ENCODE data around the gene CHTF18.
"Not testable (repeated sequence)": the region's sequence is repeated elsewhere in the genome, so short reads cannot be mapped to it uniquely, and the experiment has no call there.

The CHTF18 gene

GRCh38 chr16:776298-776697 lies 12.1 kb upstream of the CHTF18 start:
- not testable (repeated sequence) for DNase-seq (ENCODE audit: low read depth)

GRCh38 chr16:776824-777223 lies 11.6 kb upstream of the CHTF18 start:
- DNase-seq (ENCODE audit: low read depth), result no peak

GRCh38 chr16:777826-778225 lies 10.6 kb upstream of the CHTF18 start:
- no peak for DNase-seq (ENCODE audit: low read depth)

- DNase-seq (ENCODE audit: low read depth), result no peak
Measured at GRCh38 chr16:778447-778846, 10.0 kb upstream of the CHTF18 start.

GRCh38 chr16:778909-779527 lies 9.4 kb upstream of the CHTF18 start:
- DNase-seq (ENCODE audit: low read depth), result no peak

GRCh38 chr16:779561-779960 lies 8.9 kb upstream of the CHTF18 start:
- DNase-seq (ENCODE audit: low read depth), result no peak

- DNase-seq (ENCODE audit: low read depth), result no peak
Measured at GRCh38 chr16:780296-780695, 8.1 kb upstream of the CHTF18 start.

GRCh38 chr16:781346-782010 lies 6.9 kb upstream of the CHTF18 start:
- no peak for DNase-seq (ENCODE audit: low read depth)

- DNase-seq (ENCODE audit: low read depth), result no peak
Measured at GRCh38 chr16:782258-782657, 6.2 kb upstream of the CHTF18 start.

GRCh38 chr16:782766-783403 lies 5.5 kb upstream of the CHTF18 start:
- no peak for DNase-seq (ENCODE audit: low read depth)

GRCh38 chr16:783404-784161 lies 4.8 kb upstream of the CHTF18 start:
- DNase-seq (ENCODE audit: low read depth), result no peak

GRCh38 chr16:784431-784830 lies 4.0 kb upstream of the CHTF18 start:
- DNase-seq (ENCODE audit: low read depth), result no peak

GRCh38 chr16:785563-786535 lies 2.6 kb upstream of the CHTF18 start:
- DNase-seq (ENCODE audit: low read depth), result peak; percentile 36

GRCh38 chr16:787321-787966 lies 976 bp upstream of the CHTF18 start:
- no peak for DNase-seq (ENCODE audit: low read depth)

GRCh38 chr16:787978-788398 lies 432 bp upstream of the CHTF18 start, which contains the start of gene RPUSD1:
RPUSD1 (minus strand) TSS chr16:788381; CDS start chr16:787737, 644 bp downstream.
- DNase-seq (ENCODE audit: low read depth), result no peak

- DNase-seq (ENCODE audit: low read depth), result no peak
Measured at GRCh38 chr16:789191-789850, 901 bp downstream of the CHTF18 start.

GRCh38 chr16:790086-790485 lies 1.7 kb downstream of the CHTF18 start:
- no peak for DNase-seq (ENCODE audit: low read depth)

GRCh38 chr16:791131-791530 lies 2.7 kb downstream of the CHTF18 start:
- no peak for DNase-seq (ENCODE audit: low read depth)

- no peak for DNase-seq (ENCODE audit: low read depth)
Measured at GRCh38 chr16:792221-792995, 4.0 kb downstream of the CHTF18 start.

GRCh38 chr16:793414-793813 lies 5.0 kb downstream of the CHTF18 start:
- DNase-seq (ENCODE audit: low read depth), result no peak
